Neural progenitor cell (in vitro differentiated cells): ENCODE measurements around the gene B3GALT5.

Experiments used
- CTCF ChIP-seq: fragments of 200-600 bp; sonication (generic); IDR thresholded peaks from 2 replicates; pipeline ENCODE4 v1.5.1; 2017; ENCODE audit warnings: antibody characterized with exemption, mild to moderate bottlenecking
- EZH2 ChIP-seq: fragments of 200-600 bp; sonication (generic); IDR thresholded peaks from 2 replicates; pipeline ENCODE4 v1.6.1; 2017; ENCODE audit warnings: antibody characterized with exemption, mild to moderate bottlenecking, moderate library complexity

GRCh38 chr21:39587376-39587775 lies 25.4 kb upstream of the B3GALT5 start:
- TF ChIP-seq EZH2 (no peak), CTCF (no peak)
